Measurements from ENCODE around the gene GPR141. TPM values are rescaled to one million over a fixed set of nuclear protein-coding genes. Genes with fewer than 3 reads are reported as not detected.

Gene GPR141, protein sequence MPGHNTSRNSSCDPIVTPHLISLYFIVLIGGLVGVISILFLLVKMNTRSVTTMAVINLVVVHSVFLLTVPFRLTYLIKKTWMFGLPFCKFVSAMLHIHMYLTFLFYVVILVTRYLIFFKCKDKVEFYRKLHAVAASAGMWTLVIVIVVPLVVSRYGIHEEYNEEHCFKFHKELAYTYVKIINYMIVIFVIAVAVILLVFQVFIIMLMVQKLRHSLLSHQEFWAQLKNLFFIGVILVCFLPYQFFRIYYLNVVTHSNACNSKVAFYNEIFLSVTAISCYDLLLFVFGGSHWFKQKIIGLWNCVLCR
- total RNA-seq (2014; rRNA removed; shearing (Covaris generic)): not detected in 2 replicates
- not detected in 2 replicates for polyA plus RNA-seq (2014; cell fraction: nucleus; rRNA removed)

- DNase-seq (ENCODE audit: extremely low read depth, low read depth): no peak
Measured at GRCh38 chr7:37683246-37684120, at the start of gene GPR141. Gene GPR141 (plus strand): TSS chr7:37683766. CDS start chr7:37740394, 56,628 bp downstream.

DNA sequence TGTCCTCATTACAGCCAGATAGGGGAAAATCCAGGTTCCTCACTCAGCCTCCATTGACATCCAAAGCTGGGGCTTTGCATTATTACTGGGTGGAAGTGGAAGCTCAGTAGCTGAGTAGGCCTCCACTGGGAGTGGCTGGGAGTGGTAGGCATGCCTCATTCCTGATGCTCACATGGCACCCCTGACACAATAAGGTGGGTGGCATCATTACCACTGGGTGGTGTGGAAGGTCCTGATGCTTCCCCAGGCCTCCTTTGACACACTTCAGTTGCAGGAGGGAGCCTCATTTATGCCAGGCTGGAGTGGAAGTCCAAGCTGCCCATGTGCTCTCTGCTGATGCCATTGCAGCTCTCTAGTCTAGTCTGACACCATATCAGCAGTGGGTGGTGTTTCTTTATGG lies 48.2 kb upstream of the GPR141 start:
- no peak for DNase-seq (ENCODE audit: extremely low read depth, low read depth)

DNA sequence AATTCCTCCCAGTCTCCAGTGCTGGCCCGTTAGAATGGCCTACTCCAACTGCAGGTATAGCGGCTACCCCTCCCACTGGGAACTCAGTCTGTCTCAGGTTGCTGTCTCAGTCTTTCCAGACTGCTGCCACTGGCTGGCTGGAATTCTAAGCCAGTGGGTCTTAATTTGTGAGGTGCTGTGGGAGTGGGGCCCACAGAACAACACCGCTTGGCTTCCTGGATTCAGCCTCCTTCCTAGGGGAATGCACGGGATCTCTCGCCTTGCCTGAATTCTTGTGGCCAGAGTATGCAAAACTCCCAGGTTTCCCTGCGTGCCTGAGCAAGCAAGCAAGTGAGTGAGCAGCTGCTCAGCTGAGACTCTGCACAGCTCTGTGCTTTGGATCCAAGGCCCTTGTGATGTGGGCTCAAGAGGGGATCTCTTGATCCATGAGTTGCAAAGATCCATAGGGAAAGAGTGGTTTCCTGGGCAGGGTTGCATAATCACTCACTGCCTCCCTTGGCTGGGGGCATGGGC lies 41.5 kb upstream of the GPR141 start:
- DNase-seq (ENCODE audit: extremely low read depth, low read depth): no peak

DNA sequence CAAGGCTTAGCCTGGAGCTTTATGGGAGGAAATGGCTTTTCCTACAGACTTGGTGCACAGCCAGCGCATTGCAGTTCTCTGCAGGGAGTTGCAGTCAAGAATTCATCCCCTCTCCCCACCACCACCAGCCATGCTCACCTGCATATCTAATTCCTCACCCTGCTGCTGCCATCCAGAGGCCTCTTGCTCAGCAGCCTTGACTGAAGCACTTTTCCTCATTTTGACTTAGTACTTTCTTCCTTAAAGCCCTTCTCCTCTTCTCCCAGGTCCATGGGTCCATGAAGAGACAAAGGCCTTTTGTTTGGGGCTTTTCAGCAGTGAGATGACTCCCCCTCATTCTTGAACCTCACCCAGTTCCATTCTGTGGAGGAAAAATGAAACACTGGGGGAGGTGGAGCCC lies 39.7 kb upstream of the GPR141 start:
- no peak for DNase-seq (ENCODE audit: extremely low read depth, low read depth)

- no peak for DNase-seq (ENCODE audit: extremely low read depth, low read depth)
Measured at GRCh38 chr7:37645282-37646050, 38.1 kb upstream of the GPR141 start.

DNA sequence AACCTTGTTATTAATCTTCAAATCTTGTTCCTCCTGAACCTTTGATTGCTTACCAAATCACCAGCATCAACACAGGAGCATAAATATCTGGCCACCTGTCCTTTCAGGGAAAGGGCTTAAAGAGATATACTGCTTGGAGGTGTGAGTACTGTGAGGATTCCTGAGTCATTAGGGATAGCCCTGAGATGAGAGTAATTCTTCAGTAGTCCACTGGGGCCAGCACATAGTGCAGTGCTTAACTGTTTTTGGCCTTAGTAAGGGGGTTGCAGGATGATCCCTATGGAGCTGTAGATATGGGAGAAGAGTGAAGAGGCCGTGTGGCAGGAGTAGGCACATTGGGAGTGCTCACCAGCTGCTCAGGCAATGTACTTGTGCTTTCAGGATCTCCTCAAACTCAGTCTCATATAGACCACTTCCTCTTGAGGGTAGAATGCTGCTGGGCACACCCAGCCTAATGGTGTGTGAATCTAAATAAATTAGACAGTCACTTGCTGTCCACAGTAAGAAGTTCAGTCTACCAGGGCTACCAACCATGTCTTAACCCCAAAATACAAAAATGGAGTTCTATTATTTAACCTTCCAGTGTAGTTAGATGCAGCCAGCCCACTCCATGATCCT lies 26.5 kb upstream of the GPR141 start:
- no peak for DNase-seq (ENCODE audit: extremely low read depth, low read depth)

DNA sequence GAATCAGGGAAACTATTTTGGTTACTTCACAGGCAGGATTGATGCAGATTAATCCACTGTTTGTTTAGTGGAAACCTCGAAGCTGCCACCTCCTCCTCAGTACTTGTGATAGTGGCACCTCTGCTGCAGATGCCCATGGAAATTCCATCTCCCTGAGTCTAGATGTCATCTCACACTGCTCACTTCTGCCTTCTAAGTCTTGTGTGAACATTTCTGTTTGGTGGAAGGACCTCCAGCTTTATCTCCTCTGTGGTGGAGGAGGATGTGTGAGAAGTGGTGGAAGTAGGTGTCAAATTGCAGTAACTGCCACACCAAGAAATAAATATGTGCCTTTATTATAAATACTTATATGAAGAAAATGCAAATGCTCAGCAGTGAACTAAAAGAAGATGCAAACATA lies 25.8 kb upstream of the GPR141 start:
- no peak for DNase-seq (ENCODE audit: extremely low read depth, low read depth)

- no peak for DNase-seq (ENCODE audit: extremely low read depth, low read depth)
Measured at GRCh38 chr7:37659971-37660565, 23.5 kb upstream of the GPR141 start.

- DNase-seq (ENCODE audit: extremely low read depth, low read depth): no peak
Measured at GRCh38 chr7:37660614-37661013, 23.0 kb upstream of the GPR141 start.

DNA sequence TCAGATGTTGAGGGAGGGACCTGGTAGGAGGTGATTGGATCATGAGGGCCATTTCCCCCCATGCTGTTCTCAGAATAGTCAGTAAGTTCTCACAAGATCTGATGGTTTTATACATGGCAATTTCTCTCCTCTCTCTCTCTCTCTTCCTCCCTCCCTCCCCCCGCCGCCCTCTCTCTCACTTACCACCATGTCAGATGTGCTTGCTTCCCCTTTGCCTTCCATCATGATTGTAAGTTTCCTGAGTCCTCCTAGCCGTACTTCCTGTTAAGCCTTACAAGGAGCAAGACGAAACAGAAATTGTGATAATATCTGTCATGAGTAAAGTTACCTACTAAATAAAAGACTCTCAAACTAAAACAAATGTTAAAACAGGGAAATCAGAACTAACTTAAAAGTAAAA lies 19.9 kb upstream of the GPR141 start:
- no peak for DNase-seq (ENCODE audit: extremely low read depth, low read depth)

GRCh38 chr7:37665352-37666022 lies 18.1 kb upstream of the GPR141 start:
- no peak for DNase-seq (ENCODE audit: extremely low read depth, low read depth)

GRCh38 chr7:37666026-37666799 lies 17.4 kb upstream of the GPR141 start:
- DNase-seq (ENCODE audit: extremely low read depth, low read depth): peak; percentile 25

GRCh38 chr7:37669818-37670217 lies 13.7 kb upstream of the GPR141 start:
- no peak for DNase-seq (ENCODE audit: extremely low read depth, low read depth)

DNA sequence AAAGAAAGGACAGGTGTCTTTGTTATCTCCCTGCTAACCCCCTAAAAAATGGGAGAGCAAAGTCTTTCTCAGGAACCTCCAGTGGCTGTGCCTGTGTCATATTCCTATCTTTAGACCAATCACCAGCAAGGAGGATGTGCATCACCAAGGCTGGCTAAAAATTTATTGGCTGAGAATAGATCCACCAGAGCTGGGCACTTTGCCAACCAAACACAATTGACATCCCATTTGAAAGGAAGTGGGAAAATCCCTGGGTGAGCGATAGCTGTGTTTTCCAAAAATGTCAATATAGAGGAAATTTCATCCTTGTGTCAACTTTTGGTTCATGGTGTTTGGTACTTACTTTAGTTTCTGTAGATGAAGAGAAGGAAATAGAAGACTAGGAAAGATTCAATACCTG lies 13.1 kb upstream of the GPR141 start:
- no peak for DNase-seq (ENCODE audit: extremely low read depth, low read depth)

GRCh38 chr7:37671876-37672275 lies 11.7 kb upstream of the GPR141 start:
- DNase-seq (ENCODE audit: extremely low read depth, low read depth): no peak

- DNase-seq (ENCODE audit: extremely low read depth, low read depth): no peak
Measured at GRCh38 chr7:37672926-37673325, 10.6 kb upstream of the GPR141 start.

- no peak for DNase-seq (ENCODE audit: extremely low read depth, low read depth)
Measured at GRCh38 chr7:37673523-37673922, 10.0 kb upstream of the GPR141 start.

DNA sequence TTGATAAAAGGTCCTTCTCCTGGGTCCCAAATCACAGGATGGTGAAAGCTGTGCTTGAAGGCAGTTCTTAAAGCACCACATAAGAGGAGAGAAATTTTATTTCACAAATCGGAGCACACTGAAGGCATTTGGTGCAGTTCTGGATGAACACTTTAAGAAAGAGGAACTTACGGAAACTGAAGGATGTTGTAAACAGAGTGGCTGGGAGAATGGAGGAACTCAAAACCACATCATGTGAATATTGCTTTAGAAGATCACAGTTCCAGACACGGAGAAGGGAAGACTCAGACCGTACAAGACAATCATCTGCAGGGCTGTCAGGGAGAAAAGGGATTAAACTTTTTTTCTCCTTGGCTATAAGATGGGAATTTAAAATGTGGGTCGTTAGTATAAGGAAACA lies 9.0 kb upstream of the GPR141 start:
- DNase-seq (ENCODE audit: extremely low read depth, low read depth): no peak

GRCh38 chr7:37675749-37676148 lies 7.8 kb upstream of the GPR141 start:
- no peak for DNase-seq (ENCODE audit: extremely low read depth, low read depth)

Data from NCI-H460 (cell line).